NCI-H1436 (cell line): ENCODE results near the gene FAM186B.
A peak's percentile ranks its signal among the peaks of the same experiment; 100 is the strongest.

ENCODE experiments used
- DNase-seq: peaks from one replicate; lab custom pipeline; 2025; lab: John Stamatoyannopoulos, UW

FAM186B gene

DNA sequence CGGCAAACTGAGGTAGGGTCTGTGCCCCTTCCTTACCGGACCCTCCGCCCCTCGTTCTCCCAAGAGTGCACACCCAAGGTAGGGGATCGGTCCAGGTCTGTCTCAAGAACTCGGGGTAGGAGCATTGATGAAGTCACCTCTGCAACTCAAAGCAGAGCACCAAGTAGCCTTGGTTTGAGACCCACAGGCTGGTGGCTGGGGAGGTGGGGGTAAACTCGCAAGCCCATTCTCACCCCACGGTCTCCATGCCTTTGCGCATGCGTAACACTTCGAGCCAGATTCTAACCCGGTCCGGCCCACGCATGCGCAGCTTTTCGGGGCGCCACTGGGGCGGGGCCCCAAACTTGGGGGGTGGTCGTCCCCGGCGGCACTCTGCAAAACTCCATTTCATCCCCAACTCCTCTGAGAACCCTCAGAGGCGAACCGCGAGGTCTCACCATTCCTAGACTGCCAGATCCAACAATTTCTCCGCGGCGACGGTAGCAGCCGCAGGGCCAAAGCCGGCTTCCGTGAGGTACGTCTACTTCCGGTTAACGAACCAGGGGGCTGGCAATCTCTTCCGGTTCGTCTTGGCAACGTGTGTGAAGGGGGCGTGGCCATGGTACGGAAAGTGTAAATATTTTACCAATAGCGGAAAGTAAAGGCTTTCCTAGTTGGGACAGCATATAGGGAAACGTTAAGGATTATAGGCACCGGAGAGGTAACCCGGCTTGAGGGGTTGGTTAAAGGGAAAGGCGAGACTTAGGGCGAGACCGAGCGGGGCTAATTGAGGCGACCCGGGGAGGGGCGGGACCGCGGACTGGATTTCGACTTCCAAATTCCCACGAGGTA lies 37.6 kb downstream of the FAM186B start, which contains the start of gene MCRS1:
Gene MCRS1 (minus strand): TSS at position 532 of the 831 bp plus-strand sequence. CDS start 1,411 bp downstream, outside the sequence.
- DNase-seq = peak; percentile 89

DNA sequence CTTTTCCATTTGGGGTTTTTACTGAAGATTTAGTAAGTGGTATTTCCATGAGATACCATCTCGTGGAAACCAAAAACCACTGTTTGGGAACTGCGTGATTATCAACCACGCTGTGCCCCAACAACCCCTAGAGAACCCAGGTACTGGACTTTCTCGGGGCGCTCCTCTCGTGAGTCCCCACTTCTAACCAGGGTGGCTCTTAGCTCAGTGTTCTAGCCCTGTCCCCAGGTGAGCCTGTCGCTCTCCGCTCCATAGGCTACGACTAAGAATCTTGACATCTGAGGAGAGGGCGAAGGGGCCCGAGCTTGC lies 38.2 kb downstream of the FAM186B start:
- no peak for DNase-seq

DNA sequence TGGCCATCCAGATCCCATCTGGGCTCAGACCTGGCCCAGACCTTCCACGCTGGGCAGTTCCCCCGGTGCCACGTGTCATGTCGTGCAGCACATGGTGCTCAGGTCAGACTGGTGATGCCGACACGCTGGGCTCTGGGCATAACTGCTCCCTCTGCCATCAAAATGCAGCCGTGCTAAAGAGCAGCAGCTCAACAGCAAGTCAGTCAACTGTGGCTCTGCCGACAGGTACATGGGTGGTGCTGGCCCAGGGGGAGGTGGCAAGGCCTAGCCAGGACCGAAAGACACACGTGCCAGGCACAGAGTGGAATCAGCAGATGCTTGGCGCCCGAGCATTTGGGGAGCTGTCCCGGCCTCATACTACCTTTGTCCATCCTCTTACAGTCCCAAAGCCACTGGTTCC lies 39.1 kb downstream of the FAM186B start:
- no peak for DNase-seq

DNA sequence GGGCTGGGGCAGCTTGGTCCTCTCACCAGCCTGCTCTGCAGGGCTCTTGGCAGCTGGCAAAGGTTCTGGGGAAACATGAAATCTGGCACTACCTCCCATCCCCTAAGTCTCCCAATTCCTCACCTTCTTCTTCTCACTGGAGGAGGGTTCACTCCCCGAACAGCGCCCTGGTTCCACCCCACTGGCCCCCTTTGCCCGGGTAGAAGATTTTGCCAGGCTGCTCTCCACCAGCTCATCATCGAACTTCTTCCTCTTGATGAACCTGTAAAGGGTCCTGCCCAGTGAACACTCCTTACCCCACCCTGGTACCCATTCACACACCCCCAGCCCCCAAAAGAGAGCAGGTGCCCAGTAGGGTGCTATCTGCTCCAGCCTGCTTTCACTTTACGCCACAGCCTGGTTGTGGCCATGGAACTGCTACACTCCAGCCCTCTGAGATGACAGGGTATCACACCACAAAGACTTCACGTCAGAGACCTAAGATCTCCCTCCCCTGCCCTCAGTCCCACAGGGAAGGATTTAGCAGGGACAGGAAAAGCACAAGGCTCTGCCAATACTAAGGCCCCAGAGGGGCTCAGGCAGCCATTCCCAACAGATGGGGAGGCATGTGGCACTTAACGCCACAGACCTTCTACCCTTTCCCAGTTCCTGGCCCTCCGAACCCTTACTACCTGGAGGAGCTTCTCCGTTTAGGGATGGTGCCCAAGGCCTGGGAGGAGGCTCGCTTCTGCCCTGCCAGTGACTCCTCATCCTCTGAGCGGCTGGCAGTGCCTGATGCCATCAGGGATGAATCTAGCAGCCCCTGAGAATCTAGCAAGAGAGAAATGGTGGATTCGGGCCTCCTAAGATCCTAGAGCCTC lies 39.8 kb downstream of the FAM186B start:
- DNase-seq = no peak

DNA sequence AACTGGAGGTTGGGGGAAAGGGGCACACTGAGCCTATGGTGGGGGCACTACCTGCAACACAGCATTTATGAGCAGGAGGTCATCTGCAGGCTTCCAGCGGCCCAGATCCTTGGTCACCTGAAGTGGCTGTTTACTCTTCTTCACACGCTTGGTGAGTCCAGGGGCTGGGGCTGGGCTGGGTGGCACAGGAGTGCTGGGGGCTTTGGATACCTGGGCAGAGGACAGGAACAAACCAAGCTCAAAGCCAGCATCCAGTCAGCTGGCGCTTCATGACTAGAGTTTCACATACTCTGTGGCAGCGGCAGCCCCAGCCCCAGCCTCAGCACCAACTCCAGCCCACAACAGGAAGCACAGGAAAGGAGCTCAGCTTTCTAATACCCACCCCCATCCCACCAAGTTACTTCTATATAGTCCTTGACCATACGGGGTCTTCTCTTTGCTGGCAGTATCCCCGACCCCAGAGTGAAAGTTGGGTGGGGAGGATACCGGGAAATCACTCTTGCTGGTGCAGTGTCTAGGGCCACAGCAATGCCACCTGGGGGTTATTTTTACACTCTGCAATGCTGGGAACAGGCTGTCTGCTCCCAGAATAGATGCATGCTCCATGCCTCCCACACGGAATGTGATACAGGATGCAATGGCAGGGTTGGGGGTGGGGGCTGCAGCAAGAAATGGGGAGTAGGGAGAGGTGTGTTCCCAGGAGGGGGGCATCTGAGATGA lies 40.6 kb downstream of the FAM186B start:
- no peak for DNase-seq

DNA sequence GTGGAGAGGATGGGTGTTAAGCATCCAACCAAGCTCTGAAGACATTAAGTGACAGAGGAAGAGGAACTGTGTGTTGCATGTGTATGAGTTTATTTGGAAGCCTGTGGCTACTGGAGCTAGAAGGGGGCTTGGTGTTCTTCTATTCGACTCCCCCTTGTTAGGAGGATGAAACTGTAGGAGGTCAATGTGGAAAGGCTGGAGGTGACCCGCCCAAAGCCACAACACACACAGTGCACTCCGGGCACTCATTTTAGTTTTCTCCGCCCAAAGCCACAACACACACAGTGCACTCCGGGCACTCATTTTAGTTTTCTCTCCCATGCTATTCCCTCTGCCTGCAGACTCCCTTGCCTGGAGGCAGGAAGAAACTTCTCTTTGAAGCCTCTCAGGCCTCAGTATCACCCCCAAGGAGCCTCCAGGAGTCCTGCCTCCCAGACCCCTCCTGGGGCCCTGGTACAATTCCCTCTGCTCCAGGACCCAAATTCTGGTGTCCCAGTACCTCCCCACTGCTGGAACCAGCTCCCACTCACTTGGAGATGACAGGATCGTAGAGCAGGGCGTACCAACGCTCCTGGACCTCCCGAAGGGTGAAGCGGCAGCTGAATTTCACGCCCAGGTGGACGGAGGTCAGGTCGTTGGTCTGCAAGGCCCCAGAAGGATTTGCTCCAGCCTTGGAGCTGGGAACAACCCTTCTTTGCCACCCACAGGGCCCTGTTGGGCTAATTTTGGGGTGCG lies 41.3 kb downstream of the FAM186B start:
- no peak for DNase-seq

DNA sequence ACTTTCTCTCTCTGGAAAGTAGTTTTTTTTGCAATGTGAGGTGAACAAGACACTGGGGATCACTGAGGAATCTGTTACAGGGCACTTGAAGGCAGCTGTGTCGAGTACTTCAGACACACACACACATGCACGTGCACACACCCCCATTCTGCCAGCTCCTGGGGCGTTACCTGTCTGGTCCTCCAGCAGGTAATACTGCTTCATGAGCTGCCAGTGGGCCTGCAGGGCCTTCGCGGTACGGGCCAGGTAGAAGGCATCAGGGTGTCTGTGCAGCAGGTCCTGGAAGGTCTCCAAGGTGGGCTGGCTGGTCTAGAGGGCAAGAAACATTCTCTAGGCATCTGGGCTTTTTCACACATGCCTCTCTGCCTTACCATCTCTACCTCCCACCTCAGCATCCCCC lies 42.6 kb downstream of the FAM186B start:
- no peak for DNase-seq

DNA sequence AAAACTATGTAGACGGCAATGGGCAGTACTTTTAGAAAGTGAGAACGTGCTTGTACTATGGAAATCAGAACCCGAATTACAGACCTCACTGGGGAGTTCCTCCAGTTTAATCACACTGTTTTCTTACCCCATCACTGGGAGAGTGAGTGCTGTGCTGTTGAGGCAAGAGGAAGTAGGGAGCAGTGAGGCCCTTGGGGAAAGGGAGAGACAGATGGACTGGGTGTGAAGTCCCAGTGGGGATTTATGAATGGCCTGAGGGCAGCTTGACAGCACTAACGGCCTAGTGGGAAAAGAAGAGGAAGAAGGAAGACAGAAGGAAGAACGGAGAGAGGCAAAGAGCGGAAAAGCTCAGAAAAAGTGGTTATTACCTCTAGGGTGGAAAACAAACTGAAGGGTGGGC lies 43.2 kb downstream of the FAM186B start:
- no peak for DNase-seq

DNA sequence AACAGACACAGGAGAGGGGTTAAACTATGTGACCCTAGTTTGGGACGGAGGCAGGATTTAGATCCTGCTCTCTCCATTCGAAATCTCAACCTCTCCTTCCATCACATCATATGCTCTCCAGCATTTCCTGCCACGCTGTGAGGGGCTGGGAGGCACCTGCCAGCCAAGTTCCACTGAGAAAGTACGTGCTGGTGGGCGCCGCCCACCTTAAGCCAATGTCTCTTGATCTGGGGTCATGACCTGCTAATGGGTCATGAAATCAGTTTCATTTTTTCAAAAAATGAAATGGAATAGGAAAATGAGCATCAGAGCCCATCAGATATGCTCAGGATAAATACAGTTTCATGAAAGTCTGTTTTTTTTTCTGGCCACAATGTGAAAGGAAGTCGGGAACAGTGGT lies 44.7 kb downstream of the FAM186B start:
- no peak for DNase-seq

DNA sequence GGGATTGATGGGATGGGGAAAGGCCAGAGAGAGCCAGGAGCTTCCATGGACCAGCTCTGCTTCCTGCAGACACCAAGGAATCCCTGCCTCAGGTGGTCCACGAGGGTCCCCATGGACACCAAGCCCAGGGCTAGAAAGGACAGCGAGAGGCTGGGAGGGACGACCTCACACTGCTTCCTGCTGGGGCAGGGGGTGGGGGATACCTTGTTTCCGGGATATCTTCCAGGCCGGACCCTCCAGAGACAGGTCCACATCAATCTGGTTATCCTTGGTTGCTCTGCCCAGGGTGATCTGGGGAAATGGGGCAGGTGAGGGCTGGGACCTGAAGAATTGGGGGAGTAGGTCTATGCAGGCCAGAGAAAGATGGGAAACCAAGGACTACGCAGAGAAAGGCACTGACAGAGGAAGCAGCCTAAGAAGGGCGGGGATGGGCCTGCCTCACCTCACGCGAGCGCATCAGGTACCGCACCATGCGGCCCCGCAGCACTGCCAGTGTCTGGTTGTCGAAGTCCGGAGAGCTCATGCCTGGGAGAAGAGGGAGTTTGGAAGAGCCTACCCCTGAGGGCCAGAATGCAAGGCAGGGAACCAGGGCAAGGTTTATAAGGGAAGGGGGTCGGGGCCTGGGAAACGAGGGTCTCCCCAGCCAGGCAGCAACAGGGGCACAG lies 46.3 kb downstream of the FAM186B start:
- no peak for DNase-seq

DNA sequence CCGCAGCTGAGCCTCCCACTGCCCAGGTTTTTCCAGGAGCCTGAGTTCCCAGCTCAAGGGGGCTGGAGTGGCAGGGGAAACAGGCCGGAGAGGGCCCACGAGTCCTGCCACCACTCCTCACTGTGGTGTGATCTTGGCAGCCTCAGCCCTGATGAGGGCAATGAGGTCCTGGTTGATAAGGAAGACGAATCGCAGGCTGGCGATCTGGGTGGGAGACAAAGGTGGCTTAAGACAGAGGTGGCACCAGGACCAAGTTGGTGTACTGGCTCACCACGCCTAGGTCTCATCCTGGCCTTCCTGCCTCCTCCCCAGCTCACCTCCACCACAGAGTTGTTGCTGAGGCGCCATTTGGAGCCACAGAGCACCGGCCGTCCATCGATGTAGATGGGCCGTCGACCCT lies 46.9 kb downstream of the FAM186B start:
- DNase-seq = no peak

DNA sequence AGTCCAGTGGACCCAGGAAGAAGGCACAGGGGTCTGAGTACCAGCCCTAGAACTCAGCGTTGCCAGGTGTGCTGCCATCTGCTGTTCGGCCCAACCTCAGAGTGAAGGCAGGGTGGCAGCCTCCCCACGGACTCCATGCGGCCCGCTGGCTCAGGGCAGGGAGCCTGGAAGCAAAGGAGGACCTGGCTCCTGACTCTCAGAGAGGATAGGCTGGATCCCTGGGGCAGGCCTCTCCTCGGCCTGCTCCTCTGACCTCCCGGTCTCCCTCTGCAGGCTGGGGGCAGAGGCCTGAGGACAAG lies 47.6 kb downstream of the FAM186B start:
- DNase-seq = no peak

DNA sequence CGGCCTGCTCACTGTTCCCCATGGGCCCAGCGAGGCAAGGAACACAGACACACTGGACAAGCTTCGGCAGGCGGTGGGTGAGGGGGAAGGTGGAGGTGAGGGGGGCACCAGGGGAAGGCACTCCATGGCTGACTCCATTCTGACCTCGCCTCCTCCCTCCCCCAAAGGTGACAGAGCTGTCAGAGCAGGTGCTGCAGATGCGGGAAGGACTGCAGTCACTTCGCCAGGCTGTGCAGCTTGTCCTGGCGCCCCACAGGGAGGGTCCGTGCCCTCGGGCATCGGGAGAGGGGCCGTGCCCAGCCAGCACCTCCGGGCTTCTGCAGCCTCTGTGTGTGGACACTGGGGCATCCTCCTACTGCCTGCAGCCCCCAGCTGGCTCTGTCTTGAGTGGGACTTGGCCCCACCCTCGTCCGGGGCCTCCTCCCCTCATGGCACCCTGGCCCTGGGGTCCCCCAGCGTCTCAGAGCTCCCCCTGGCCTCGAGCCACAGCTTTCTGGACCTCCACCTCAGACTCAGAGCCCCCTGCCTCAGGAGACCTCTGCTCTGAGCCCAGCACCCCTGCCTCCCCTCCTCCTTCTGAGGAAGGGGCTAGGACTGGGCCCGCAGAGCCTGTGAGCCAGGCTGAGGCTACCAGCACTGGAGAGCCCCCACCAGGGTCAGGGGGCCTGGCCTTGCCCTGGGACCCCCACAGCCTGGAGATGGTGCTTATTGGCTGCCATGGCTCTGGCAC lies 48.1 kb downstream of the FAM186B start:
- DNase-seq = no peak

DNA sequence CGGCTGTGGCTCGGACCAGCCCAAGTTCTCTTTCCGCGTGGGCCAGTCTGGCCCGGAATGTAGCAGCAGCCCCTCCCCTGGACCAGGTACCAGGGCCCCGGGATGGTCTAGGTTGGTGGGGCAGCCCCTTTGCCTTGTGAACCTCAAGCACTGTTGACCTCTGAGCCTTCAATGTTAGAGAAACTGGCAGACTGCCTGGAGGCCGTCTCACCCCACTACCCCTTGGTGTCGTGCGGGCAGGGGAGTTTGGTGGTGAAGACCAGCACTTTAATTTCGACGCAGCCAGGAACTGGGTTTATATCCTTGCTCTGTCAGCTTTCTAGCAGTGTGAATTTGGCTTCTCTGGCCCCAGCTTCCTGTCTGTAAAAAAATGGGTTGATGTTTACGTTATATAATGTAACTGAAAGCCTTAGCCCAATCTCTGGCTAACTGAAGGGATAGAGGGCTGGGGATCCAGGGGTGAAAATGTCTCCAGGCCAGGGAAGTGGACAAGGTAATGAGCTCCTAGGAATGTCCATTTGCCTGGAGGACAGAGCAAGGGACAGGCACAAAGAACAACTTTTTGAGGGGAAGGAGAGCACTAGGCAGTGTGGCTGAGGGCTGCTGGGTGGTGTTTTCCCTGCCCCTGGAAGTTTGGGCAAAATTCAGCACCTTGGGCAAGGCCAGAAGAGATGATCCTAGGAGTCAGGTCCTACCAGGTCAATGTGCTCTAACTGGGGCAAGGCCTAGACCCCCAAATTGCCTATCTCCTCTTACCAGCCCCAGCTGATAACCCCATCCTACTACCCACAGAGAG lies 48.9 kb downstream of the FAM186B start:
- DNase-seq = no peak

DNA sequence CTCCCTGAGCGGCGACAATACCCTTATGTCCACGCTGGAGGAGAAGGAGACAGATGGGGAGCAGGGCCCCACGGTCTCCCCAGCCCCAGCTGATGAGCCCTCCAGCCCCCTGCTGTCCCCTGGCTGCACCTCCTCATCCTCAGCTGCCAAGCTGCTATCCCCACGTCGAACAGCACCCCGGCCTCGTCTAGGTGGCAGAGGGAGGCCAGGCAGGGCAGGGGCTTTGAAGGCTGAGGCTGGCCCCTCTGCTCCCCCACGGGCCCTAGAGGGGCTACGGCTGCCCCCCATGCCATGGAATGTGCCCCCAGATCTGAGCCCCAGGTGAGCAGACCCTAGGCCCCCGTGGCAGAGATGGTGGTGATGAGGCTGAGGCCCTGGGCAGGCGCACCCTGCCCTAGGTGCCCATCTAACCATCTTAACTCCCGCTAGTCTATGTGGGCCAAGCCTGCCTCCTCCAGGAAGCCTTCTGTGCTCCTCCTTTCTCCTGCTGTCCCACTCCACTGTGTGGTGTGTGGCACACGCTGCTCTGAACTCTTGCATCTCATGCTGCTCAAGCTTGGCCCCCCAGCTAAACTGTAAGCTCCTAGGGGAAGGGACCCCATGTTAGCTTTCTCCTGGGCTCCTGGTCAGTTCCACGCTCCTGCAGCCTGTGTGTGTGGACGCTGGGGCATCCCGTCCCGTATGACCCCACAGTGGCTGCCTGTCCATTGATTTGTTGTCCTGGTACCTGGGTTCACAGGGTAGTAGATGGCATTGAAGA lies 49.6 kb downstream of the FAM186B start:
- DNase-seq = no peak

DNA sequence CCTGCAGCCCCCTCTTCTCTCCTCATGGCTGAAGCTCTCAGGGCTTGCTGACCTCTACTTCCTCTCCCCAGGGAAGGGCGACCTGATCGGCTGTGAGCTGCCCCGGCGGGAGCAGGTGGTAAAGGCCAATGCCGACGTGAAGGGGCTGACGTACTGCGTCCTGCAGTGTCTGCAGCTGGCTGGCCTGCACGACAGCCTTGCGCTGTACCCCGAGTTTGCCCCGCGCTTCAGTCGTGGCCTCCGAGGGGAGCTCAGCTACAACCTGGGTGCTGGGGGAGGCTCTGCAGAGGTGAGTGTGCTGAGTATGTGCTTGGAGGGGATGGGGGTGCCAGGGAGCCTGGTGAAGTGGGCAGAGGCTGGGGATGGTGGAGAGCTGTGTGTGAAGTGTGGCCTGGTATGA lies 51.2 kb downstream of the FAM186B start:
- DNase-seq = no peak

DNA sequence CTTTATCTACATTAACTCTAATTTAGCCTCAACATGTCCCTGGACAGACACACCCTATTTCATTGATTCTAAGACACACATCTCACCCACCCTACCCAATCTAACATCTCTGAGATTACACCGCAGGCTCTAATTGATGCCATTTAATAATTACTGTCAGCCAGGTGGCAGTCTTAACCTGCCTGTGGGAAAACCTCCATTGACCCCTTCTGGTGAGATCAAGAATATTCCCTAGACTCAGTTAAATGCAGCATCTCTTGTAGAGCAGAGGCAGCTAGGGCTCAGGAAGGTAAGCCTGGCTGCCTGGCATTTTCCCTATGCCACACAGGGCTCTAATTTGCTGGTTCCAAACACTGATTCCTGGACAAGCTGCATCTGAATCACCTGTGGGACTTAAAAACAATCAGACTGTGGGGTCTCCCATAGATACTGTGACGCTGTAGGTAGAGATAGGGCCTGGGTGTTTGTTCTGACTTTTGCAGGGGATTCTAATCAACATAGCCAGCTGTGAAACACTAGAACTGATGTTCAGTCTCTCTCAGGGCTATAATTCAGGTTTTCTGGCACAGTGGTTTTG lies 51.8 kb downstream of the FAM186B start:
- peak; percentile 71 for DNase-seq

DNA sequence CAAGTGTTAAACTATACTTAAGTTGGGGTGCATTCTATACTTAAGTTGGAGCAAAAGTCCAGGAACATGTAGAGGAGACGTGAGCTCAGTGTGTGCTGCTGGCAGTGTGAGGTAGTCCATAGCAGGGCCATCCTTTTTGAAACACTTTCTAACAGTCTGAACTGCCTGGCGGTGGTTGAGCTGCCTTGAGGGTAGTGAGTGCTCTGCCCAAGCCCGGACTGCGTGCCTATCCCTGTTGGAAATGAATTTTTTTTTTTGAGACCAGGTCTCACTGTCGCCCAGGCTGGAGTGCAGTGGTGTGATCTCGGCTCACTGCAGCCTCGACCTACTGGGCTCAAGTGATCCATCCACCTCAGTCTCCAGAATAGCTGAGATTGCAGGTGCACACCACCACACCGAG lies 52.5 kb downstream of the FAM186B start:
- no peak for DNase-seq

DNA sequence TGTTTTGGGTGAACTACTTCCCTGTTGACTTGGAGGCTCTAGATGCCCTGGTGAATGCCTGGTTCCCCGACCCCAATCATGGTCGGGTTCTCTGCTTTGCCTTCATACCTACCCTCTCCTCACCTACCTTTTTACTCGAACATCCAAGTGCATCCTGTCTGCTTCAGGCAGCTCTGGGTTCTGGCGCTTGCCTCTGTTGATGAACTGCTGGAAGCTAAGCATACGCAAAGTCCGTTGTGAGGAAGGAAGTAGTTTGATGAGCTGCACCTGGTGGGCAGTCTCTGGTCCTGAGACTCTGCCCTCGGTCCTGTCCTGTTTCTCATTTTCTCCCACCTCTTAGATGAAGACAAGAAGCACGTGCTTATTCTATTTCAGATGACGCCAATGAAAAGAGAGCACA lies 53.0 kb downstream of the FAM186B start:
- no peak for DNase-seq
